Prostate gland (tissue), 2 donors: ENCODE measurements around the gene ALG12. TPM values are rescaled to one million over a fixed set of nuclear protein-coding genes. Genes with fewer than 3 reads are reported as not detected.
A peak's percentile ranks its signal among the peaks of the same experiment; 100 is the strongest.

Experiments used
- DNase-seq: peaks from one replicate; pipeline ENCODE4 v3.0.0-alpha.2; 2019; ENCODE audit warnings: low spot score
- H3K27ac ChIP-seq, 2 donors: fragments of 200-600 bp; sonication (generic); 2 replicates each; pipeline ENCODE4 v1.5.1; 2017 to 2019
- H3K27me3 ChIP-seq: fragments of 200-600 bp; sonication (generic); replicated peaks from 2 replicates; pipeline ENCODE4 v1.5.1; 2019; ENCODE audit not compliant: insufficient read depth
- H3K36me3 ChIP-seq, 2 donors: fragments of 200-600 bp; sonication (generic); 1 replicate in 1 of 2; 2 replicates in 1 of 2; pipeline versions ENCODE4 v1.5.1 to v1.8.1; 2017 to 2019
- H3K4me1 ChIP-seq: fragments of 200-600 bp; sonication (generic); replicated peaks from 2 replicates; pipeline ENCODE4 v1.5.1; 2019
- H3K4me3 ChIP-seq, 2 donors: fragments of 200-600 bp; sonication (generic); 2 replicates each; pipeline ENCODE4 v1.5.1; 2017 to 2019
- H3K9me3 ChIP-seq: fragments of 200-600 bp; sonication (generic); 2 replicates; pipeline ENCODE4 v1.5.1; 2017
- POLR2A ChIP-seq: fragments of 450-650 bp; IDR thresholded peaks from one replicate; pipeline ENCODE4 v1.6.1; 2016; ENCODE audit warnings: antibody characterized with exemption, mild to moderate bottlenecking
- POLR2AphosphoS5 ChIP-seq: sonication (generic); formaldehyde crosslinking; IDR thresholded peaks from one replicate; pipeline ENCODE4 v1.6.1; 2017; ENCODE audit warnings: antibody characterized with exemption
- WGBS: methylation state at CpG from one replicate; pipeline ENCODE4 v1.1.5; 2018; 5-methylcytosine and 5-hydroxymethylcytosine counted together
- intact Hi-C: fragments of 100-400 bp; cut with DNase I; formaldehyde crosslinking; loops from one replicate; pipeline ENCODE4 v1.14.2; 2022
- total RNA-seq, 2 donors: library from RNA; depleted of rRNA; stranded (reverse); fragments of >200 nt; gene quantifications; one replicate each; pipeline ENCODE4 v1.1.0, GENCODE V29; 2016
- TF ChIP-seq, protein P1 (sequence below), 4 experiments: fragments of 200-600 bp in 2 of 4; fragments of 450-650 bp in 2 of 4; sonication (generic) in 2 of 4; IDR thresholded peaks; 1 replicate in 3 of 4; 2 replicates in 1 of 4; pipeline ENCODE4 v1.5.1; 2016 to 2019; ENCODE audit warnings: antibody characterized with exemption in 4 of 4, mild to moderate bottlenecking in 2 of 4, moderate library complexity in 2 of 4

Gene ALG12
- total RNA-seq, 2 donors from 2014 or later: 26.1 to 33.6 TPM

DNA sequence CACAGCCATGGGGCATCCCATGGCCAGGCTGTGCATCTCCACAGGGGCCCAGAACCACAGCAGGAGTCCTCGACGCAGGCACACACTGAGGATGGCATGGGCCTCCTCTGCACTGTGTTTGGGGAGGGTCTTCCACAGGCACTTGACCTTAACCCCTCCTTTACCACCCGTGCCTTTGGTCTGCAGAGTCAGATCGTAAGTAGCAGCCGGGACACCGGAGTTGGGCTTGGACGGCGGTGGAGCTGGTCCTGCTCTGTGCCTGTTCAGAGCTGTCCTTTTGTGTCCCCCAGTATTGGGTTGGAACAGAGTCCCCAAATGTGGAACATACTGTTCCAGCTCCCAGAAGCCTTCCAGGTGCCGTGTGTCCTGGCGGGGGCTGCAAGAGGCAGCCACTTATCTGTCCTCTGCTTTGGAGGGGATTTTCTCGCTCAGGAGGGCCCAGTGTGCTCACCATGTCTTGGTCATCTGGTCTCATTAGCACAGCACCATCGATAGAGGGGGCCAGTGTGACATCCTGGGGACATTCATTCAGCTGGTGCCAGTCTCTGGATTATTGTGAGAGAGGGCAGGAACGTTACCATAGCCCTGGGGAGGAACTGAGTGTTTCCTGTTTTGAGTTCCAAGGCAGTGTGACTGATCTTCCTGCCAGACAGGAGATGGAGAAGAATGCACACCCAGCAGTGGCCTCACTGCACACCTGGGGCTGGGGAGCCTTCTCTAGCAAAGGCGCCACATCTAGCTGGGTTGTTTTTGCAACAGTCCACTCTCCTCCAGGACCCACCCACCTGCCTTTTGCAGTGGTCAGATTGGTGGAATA, 12.6 kb upstream of the ALG12 start:
- Histone ChIP-seq H3K4me3 (no peak overlapping the region), H3K9me3 (no peaks in the 10 kb centered on the region), H3K27ac (peak overlapping the region; percentile 77 to 94), H3K36me3 (no peaks in the 10 kb centered on the region), H3K27me3 (no peaks in the 10 kb centered on the region), H3K4me1 (peaks cover 13% of the 10 kb centered on the region)
- intact Hi-C loops: loop anchor here (2.0 to 10.0 kb wide), 2 partner anchors 100 to 274 kb away; partner anchors contain the start of gene SELENOO
- TF ChIP-seq, protein P1, sequence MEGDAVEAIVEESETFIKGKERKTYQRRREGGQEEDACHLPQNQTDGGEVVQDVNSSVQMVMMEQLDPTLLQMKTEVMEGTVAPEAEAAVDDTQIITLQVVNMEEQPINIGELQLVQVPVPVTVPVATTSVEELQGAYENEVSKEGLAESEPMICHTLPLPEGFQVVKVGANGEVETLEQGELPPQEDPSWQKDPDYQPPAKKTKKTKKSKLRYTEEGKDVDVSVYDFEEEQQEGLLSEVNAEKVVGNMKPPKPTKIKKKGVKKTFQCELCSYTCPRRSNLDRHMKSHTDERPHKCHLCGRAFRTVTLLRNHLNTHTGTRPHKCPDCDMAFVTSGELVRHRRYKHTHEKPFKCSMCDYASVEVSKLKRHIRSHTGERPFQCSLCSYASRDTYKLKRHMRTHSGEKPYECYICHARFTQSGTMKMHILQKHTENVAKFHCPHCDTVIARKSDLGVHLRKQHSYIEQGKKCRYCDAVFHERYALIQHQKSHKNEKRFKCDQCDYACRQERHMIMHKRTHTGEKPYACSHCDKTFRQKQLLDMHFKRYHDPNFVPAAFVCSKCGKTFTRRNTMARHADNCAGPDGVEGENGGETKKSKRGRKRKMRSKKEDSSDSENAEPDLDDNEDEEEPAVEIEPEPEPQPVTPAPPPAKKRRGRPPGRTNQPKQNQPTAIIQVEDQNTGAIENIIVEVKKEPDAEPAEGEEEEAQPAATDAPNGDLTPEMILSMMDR (IDR thresholded peaks at IDR 0.05): peak; percentile 47 to 91 (median 80)
- peak; percentile 63 for TF ChIP-seq POLR2A
- peak; percentile 99 for TF ChIP-seq POLR2AphosphoS5
- WGBS: 59% methylated on average over 14 of the region's 14 CpGs
- DNase-seq: peak; percentile 93

DNA sequence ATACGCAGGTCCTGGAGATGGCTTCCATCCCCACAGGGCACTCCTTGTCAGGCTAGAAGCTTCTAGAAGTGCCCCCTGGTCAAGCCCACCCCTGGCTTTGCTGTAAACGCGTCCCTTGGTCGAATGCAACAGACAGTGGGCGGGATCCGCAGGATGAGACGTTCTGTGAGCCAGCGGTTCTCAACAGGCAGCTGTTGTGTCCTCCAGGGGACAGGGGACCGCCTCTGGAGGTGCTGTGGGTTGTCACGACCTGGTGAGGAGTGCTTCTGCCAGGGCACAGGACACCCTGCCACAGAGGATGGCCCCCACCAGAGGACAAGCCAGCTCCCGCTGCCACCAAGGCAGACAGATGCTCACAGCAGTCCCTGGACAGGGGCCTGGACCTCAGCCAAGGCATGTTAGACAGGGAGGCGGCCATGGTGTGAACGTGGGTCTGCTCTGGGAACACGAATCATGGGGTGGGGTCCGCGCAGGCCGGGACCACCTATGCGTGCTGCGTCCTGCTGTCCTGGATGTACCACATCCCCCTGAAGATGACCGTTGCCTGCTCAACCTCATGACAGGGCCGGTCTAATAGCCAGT, 11.8 kb upstream of the ALG12 start:
- DNase-seq: no peak
- H3K4me3 ChIP-seq: no peak overlapping the region
- 71% methylated on average over 21 of the region's 21 CpGs for WGBS
- H3K27ac ChIP-seq: peak overlapping the region in 1 of 2 donors; percentile 77
- no peaks in the 10 kb centered on the region for H3K36me3 ChIP-seq
- TF ChIP-seq POLR2A: no peak
- TF ChIP-seq POLR2AphosphoS5: no peak
- TF ChIP-seq, protein P1 (IDR thresholded peaks at IDR 0.05): no peak
- H3K4me1 ChIP-seq: peaks cover 13% of the 10 kb centered on the region
- H3K27me3 ChIP-seq: no peaks in the 10 kb centered on the region
- no peaks in the 10 kb centered on the region for H3K9me3 ChIP-seq
- intact Hi-C loops: loop anchor here (2.0 to 10.0 kb wide), 3 partner anchors 37 to 275 kb away; partner anchors contain the start of gene SELENOO

DNA sequence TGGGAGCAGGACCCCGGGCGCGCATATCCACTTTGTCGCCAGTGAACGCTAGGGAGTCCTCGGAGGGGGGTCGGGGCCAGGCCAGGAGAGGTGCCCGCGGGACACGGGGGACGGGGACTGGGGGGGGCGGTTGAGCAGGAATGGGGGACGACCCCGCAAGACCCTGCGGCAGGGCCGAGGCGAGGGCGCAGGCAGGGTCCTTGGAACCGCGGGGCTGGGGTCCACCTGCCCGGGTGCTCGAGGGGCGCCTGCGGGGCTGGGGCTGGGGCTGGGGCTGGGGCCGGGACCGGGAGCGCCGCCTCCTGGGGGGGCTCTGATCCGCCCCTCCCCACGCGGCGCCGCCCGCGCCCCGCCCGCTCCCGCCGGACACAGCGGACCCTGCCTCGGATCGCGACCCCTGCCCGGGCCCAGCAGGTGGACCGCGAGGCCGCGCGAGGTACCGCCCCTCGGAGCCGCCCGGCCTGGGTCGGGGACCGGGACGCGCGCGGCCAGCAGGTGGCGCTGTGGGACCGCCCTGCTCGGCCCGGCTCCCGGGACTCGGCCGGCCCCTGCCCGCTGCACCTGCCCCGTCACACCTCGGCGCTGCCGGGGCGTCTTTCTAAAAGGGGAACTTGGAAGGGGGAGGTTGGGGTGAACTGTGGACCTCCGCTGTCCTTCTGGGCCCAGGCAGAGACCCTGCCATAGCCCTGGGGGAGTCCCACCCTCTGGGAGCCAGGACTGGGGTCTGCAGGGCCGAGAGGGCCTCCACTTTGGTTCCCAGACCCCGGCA, 11.2 kb upstream of the ALG12 start:
- Histone ChIP-seq H3K4me3 (peak overlapping the region in 1 of 2 donors; percentile 15), H3K27ac (no peak overlapping the region), H3K36me3 (no peaks in the 10 kb centered on the region), H3K27me3 (no peaks in the 10 kb centered on the region), H3K9me3 (no peaks in the 10 kb centered on the region), H3K4me1 (peaks cover 6% of the 10 kb centered on the region)
- TF ChIP-seq, protein P1 (IDR thresholded peaks at IDR 0.05): peak; percentile 89 to 99 (median 97)
- no peak for TF ChIP-seq POLR2AphosphoS5
- intact Hi-C loops: loop anchor here (5.0 kb wide), 1 partner anchor 38 kb away; no protein-coding TSS in a partner anchor
- 3% methylated on average over 63 of the region's 75 CpGs for WGBS
- DNase-seq: no peak

DNA sequence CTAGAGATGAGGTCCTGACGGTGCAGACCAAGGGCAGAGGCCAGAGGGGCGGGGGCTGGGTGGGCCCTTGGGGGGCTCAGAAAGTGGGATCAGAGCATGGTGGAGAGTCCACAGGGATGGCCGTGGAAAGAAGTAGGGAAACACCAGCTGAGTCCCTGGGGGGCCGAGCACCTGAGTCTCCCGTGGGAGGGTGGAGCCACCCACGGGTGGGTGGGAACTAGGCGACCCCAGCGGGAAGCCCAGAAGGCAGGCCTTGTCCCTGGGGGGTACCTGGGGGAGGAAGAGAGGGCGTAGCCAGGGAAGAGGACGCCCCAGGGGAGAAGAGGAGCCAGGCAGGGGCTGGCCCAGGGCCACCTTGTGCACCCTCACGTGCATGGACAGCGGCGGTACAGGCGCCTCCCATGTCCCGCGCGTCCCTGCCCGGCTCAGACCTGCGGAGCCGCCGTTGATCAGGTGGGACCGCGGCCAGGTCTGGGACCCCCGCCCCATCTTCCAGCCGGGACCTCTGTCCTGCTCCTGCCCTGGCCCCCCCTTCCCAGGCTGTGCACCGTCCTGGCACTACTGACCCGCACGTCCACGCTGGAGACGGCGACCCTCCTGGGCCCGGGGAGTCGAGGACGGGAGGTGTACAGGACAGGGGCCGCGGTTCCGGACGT, 10.4 kb upstream of the ALG12 start:
- Histone ChIP-seq H3K9me3 (no peaks in the 10 kb centered on the region), H3K4me3 (peak overlapping the region in 1 of 2 donors; percentile 15), H3K4me1 (peaks cover 5% of the 10 kb centered on the region), H3K36me3 (no peaks in the 10 kb centered on the region), H3K27me3 (no peaks in the 10 kb centered on the region), H3K27ac (no peak overlapping the region)
- WGBS: 34% methylated on average over 38 of the region's 38 CpGs
- no peak for TF ChIP-seq POLR2A
- TF ChIP-seq, protein P1 (IDR thresholded peaks at IDR 0.05): no peak
- TF ChIP-seq POLR2AphosphoS5: no peak
- no peak for DNase-seq
- intact Hi-C loops: loop anchor here (5.0 kb wide), 1 partner anchor 39 kb away; no protein-coding TSS in a partner anchor
